Measurements from ENCODE around the gene DUSP22. TPM values are rescaled to one million over a fixed set of nuclear protein-coding genes. Genes with fewer than 3 reads are reported as not detected.

The DUSP22 gene
- total RNA-seq, 1 donor from 2014 or later: 34.9 TPM

DNA sequence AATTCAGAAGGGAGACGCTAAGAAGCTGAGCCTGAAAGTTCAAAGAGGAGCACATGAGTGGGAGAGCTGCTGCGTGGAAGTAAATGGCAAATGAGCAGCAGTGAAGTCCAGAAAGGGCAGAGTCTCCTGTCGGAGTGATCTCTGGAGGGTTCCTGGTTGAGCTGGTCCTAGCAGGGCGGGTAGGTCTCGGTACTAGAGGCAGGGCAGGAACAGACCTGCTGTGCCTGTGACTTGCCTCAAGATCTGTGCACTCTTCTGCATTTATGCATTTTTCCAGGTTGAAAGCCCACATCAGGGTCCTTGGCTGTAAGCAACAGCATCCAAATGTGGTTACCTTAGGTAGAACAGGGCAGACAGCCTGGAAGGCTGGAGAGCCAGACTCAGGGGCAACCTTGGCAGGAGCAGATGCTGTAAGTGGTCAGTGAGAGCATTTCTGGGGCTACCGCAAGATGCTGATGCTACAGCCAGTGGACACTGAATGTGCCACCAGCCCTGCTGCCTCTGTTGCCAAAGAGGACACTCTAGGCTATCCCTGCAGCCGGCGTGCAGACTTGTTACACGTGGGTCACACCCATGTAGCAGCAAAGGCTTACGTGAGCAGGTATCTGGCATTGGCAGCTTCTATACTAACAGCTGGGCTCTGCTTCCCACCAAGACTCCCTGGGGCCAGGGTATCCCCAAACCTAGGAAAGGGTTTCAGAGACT is 8.4 kb downstream of the DUSP22 start:
- Histone ChIP-seq H3K79me2 (ENCODE audit: insufficient read depth, low read length) (peaks cover 7% of the 10 kb centered on the region), H4K20me1 (ENCODE audit: insufficient read depth, low read length) (peaks cover 33% of the 10 kb centered on the region), H3K36me3 (ENCODE audit: insufficient read depth, low read length) (no peaks in the 10 kb centered on the region), H3K9ac (ENCODE audit: low read length) (no peak overlapping the region), H2AFZ (ENCODE audit: low read depth, low read length) (no peak overlapping the region), H3K27me3 (ENCODE audit: insufficient read depth, low read length) (no peaks in the 10 kb centered on the region), H3K27ac (ENCODE audit: low read depth, low read length) (no peak overlapping the region), H3K4me3 (ENCODE audit: insufficient read depth, low read depth, low read length) (no peak overlapping the region), H3K9me3 (ENCODE audit: insufficient read depth, low read depth, low read length) (peaks cover 2% of the 10 kb centered on the region), H3K4me2 (ENCODE audit: low read length) (no peak overlapping the region), H3K4me1 (ENCODE audit: insufficient read depth, low read length) (no peaks in the 10 kb centered on the region)
- FAIRE-seq: no peak
- Mint-ChIP-seq H3K27ac (ENCODE audit: unreplicated experiment) (no peak overlapping the region), H3K36me3 (ENCODE audit: low read depth, unreplicated experiment) (no peaks in the 10 kb centered on the region), H3K9me3 (ENCODE audit: unreplicated experiment) (peaks cover 4% of the 10 kb centered on the region), H3K27me3 (ENCODE audit: low read depth, unreplicated experiment) (no peaks in the 10 kb centered on the region), H3K4me3 (ENCODE audit: unreplicated experiment) (no peak overlapping the region), H3K4me1 (ENCODE audit: low read depth, unreplicated experiment) (peaks cover 4% of the 10 kb centered on the region)
- no peak for TF ChIP-seq EZH2 (IDR thresholded peaks at IDR 0.05; ENCODE audit: insufficient read depth, low read length)
- TF ChIP-seq, protein P1, sequence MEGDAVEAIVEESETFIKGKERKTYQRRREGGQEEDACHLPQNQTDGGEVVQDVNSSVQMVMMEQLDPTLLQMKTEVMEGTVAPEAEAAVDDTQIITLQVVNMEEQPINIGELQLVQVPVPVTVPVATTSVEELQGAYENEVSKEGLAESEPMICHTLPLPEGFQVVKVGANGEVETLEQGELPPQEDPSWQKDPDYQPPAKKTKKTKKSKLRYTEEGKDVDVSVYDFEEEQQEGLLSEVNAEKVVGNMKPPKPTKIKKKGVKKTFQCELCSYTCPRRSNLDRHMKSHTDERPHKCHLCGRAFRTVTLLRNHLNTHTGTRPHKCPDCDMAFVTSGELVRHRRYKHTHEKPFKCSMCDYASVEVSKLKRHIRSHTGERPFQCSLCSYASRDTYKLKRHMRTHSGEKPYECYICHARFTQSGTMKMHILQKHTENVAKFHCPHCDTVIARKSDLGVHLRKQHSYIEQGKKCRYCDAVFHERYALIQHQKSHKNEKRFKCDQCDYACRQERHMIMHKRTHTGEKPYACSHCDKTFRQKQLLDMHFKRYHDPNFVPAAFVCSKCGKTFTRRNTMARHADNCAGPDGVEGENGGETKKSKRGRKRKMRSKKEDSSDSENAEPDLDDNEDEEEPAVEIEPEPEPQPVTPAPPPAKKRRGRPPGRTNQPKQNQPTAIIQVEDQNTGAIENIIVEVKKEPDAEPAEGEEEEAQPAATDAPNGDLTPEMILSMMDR (IDR thresholded peaks at IDR 0.05; ENCODE audit: insufficient read depth, low read depth, low read length): no peak
- no peak for DNase-seq (ENCODE audit: low read depth)

DNA sequence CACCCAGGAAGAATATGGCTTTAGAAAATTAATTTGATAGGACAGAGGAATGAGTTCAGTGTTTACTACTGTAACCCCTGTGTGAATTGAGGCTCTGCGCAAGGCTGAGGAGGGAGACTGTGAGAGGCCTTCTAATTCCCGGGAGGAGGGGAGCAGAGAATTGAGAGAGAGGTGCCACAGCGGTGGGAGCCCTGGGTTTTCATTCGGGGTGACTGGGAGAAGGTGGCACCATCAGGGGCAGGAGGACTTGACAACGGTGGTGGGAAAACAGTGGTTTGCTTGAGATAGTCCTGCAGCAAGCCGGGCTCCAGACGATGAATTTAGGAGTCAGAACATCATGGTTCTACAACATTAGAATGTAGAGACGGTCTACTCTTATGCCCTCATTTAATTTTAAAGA is 9.2 kb downstream of the DUSP22 start:
- DNase-seq (ENCODE audit: low read depth) (no peak), FAIRE-seq (no peak)
- peaks cover 4% of the 10 kb centered on the region for H3K9me3 Mint-ChIP-seq (ENCODE audit: unreplicated experiment)
- H3K36me3 Mint-ChIP-seq (ENCODE audit: low read depth, unreplicated experiment): no peaks in the 10 kb centered on the region
- no peak overlapping the region for H3K27ac Mint-ChIP-seq (ENCODE audit: unreplicated experiment)
- Histone ChIP-seq H3K27ac (ENCODE audit: low read depth, low read length) (no peak overlapping the region), H3K9ac (ENCODE audit: low read length) (no peak overlapping the region), H3K9me3 (ENCODE audit: insufficient read depth, low read depth, low read length) (peaks cover 2% of the 10 kb centered on the region), H3K4me3 (ENCODE audit: insufficient read depth, low read depth, low read length) (no peak overlapping the region), H3K4me1 (ENCODE audit: insufficient read depth, low read length) (no peaks in the 10 kb centered on the region), H3K27me3 (ENCODE audit: insufficient read depth, low read length) (no peaks in the 10 kb centered on the region), H4K20me1 (ENCODE audit: insufficient read depth, low read length) (peaks cover 34% of the 10 kb centered on the region), H3K4me2 (ENCODE audit: low read length) (no peak overlapping the region), H2AFZ (ENCODE audit: low read depth, low read length) (no peak overlapping the region), H3K79me2 (ENCODE audit: insufficient read depth, low read length) (peaks cover 7% of the 10 kb centered on the region), H3K36me3 (ENCODE audit: insufficient read depth, low read length) (no peaks in the 10 kb centered on the region)
- H3K4me1 Mint-ChIP-seq (ENCODE audit: low read depth, unreplicated experiment): peaks cover under 1% of the 10 kb centered on the region
- no peaks in the 10 kb centered on the region for H3K27me3 Mint-ChIP-seq (ENCODE audit: low read depth, unreplicated experiment)
- no peak overlapping the region for H3K4me3 Mint-ChIP-seq (ENCODE audit: unreplicated experiment)
- TF ChIP-seq, protein P1 (IDR thresholded peaks at IDR 0.05; ENCODE audit: insufficient read depth, low read depth, low read length): no peak
- TF ChIP-seq EZH2 (IDR thresholded peaks at IDR 0.05; ENCODE audit: insufficient read depth, low read length): no peak
